ENCODE measurements around the gene CENPS.
"Not testable (repeated sequence)": the region's sequence is repeated elsewhere in the genome, so short reads cannot be mapped to it uniquely, and the experiment has no call there.

CENPS gene

GRCh38 chr1:10471411-10472219 lies 41.4 kb downstream of the CENPS start:
- peak overlapping the region; percentile 84 for H3K4me3 ChIP-seq (ENCODE audit: low read depth, low read length)
- DNase-seq (ENCODE audit: low read depth): peak; percentile 27
- TF ChIP-seq POLR2A (IDR thresholded peaks at IDR 0.05; ENCODE audit: extremely low read depth, insufficient read length): no peak
- no peak for TF ChIP-seq MYC (IDR thresholded peaks at IDR 0.05; ENCODE audit: low read depth, low read length)
- no peak for TF ChIP-seq CTCF (IDR thresholded peaks at IDR 0.05; ENCODE audit: low read depth, low read length)
- no peak for TF ChIP-seq MAX (IDR thresholded peaks at IDR 0.05; ENCODE audit: low read depth, low read length)

GRCh38 chr1:10472220-10473144 lies 42.2 kb downstream of the CENPS start, which contains the start of gene DFFA:
Gene DFFA (minus strand): TSS chr1:10472529. CDS start chr1:10472458, 71 bp downstream.
- peak; percentile 100 for TF ChIP-seq MAX (IDR thresholded peaks at IDR 0.05; ENCODE audit: low read depth, low read length)
- no peak for TF ChIP-seq CTCF (IDR thresholded peaks at IDR 0.05; ENCODE audit: low read depth, low read length)
- peak; percentile 95 for TF ChIP-seq MYC (IDR thresholded peaks at IDR 0.05; ENCODE audit: low read depth, low read length)
- TF ChIP-seq POLR2A (IDR thresholded peaks at IDR 0.05; ENCODE audit: extremely low read depth, insufficient read length): peak; percentile 79
- H3K4me3 ChIP-seq (ENCODE audit: low read depth, low read length): peak within 1 kb of the TSS; percentile 84
- peak; percentile 98 for DNase-seq (ENCODE audit: low read depth)

- peak overlapping the region; percentile 84 for H3K4me3 ChIP-seq (ENCODE audit: low read depth, low read length)
- TF ChIP-seq MYC (IDR thresholded peaks at IDR 0.05; ENCODE audit: low read depth, low read length): no peak
- TF ChIP-seq CTCF (IDR thresholded peaks at IDR 0.05; ENCODE audit: low read depth, low read length): no peak
- TF ChIP-seq MAX (IDR thresholded peaks at IDR 0.05; ENCODE audit: low read depth, low read length): no peak
- TF ChIP-seq POLR2A (IDR thresholded peaks at IDR 0.05; ENCODE audit: extremely low read depth, insufficient read length): no peak
- no peak for DNase-seq (ENCODE audit: low read depth)
Measured at GRCh38 chr1:10473145-10473765, 43.0 kb downstream of the CENPS start.

- peak overlapping the region; percentile 93 for H3K4me3 ChIP-seq (ENCODE audit: low read depth, low read length)
- not testable (repeated sequence) for DNase-seq (ENCODE audit: low read depth)
Measured at GRCh38 chr1:10474309-10474612, 44.0 kb downstream of the CENPS start.

GRCh38 chr1:10474613-10475507 lies 44.6 kb downstream of the CENPS start, which contains the start of gene PEX14:
Gene PEX14 (plus strand): TSS chr1:10474950. CDS start chr1:10474967, 17 bp downstream.
- peak within 1 kb of the TSS; percentile 93 for H3K4me3 ChIP-seq (ENCODE audit: low read depth, low read length)
- DNase-seq (ENCODE audit: low read depth): peak; percentile 93
- TF ChIP-seq POLR2A (IDR thresholded peaks at IDR 0.05; ENCODE audit: extremely low read depth, insufficient read length): peak; percentile 60
- TF ChIP-seq CTCF (IDR thresholded peaks at IDR 0.05; ENCODE audit: low read depth, low read length): no peak
- peak; percentile 25; the same call in 1 of the 2 replicates for TF ChIP-seq MAX (IDR thresholded peaks at IDR 0.05; ENCODE audit: low read depth, low read length)
- no peak for TF ChIP-seq MYC (IDR thresholded peaks at IDR 0.05; ENCODE audit: low read depth, low read length)

All from NB4 (cell line).